Stimulated activated CD4-positive, alpha-beta T cell treated with anti-CD3 and anti-CD28 coated beads, Interleukin-15, amount 100 ng/mL, for 1 hour (primary cell): ENCODE measurements around the gene CTAG1B.
"Not testable (repeated sequence)": the region's sequence is repeated elsewhere in the genome, so short reads cannot be mapped to it uniquely, and the experiment has no call there.

Experiments used
- DNase-seq, 2 donors: peaks; one replicate each; pipeline ENCODE4 v3.0.0-alpha.2; 2020; ENCODE audit warnings: low read depth in 1 of 2, low spot score in 1 of 2

CTAG1B gene

DNA sequence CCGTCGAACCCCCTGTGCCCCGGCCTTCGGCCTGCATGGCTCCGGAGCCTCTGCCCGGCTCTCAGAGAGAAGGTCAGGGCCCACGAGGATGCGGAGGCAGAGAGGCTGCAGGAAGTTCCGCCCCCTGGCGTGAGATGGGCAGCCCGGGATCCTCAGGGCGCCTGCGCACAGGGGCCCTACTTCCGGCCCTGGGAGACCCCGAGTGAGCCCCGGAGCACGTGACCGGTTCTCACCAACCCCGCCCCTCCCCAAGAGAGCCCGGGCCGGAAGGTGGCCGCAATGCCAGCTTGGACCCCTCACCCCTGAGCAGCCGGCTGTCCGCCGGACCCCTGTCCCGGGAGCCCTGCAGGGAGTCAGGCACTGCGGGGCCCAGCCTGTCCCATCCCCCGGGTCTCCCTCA, at the start of gene CTAG1B:
Gene CTAG1B, minus strand, starts transcription at position 101 of the 400 bp plus-strand sequence. Its CDS starts 64 bp downstream, at position 37.
- DNase-seq = not testable (repeated sequence)

- no peak for DNase-seq
These were observed 42.8 kb upstream of the CTAG1B start for GRCh38 chrX:154661899-154662298.

GRCh38 chrX:154661170-154661569, 42.1 kb upstream of the CTAG1B start:
- DNase-seq = no peak

GRCh38 chrX:154660541-154660940, 41.5 kb upstream of the CTAG1B start:
- no peak for DNase-seq

- no peak for DNase-seq
These were observed 39.9 kb upstream of the CTAG1B start for GRCh38 chrX:154658957-154659356.

DNA sequence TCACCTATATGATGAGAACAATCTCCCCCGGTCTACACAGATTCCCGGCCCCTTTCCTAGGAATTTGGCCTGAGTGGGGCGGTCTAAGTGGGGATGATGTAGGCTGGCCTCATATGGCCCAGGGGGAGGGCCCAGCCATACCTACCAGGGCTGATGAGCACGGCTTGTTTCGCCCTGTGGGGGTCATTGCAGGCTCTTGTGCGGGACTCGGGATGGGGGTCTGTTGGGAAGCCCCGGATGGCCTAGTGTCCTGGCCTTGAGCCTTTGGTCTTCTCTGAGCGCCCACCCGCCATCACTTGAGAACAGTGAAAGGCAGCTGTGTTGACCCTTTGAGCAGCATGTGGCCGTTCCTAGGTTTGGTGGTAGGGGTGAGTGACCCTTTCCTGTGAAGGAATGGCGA, 39.1 kb upstream of the CTAG1B start:
- no peak for DNase-seq

- no peak for DNase-seq
These were observed 38.2 kb upstream of the CTAG1B start for GRCh38 chrX:154657226-154657805.

- DNase-seq = no peak
These were observed 36.7 kb upstream of the CTAG1B start for GRCh38 chrX:154655786-154656185.

DNA sequence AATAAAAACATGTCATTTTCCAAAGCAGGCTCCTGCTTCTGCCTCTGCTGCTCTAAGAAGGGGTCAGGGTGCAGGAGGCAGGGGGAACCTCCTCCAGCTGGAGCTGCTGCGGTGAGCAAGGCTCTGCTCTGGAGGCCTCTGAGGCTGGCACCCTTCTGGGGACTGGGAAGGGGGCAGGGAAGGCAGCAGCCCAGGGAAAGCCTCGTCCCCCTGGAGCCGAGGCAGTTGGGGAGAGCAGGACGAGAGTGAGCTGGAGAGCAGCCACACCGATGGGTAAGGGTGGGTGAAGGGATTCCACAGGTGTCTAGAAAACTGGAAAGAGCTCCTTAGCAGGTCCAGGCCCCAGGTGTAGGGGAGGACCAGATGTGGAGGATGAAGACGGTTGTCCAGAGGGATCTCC, 36.3 kb upstream of the CTAG1B start:
- DNase-seq = no peak

GRCh38 chrX:154654925-154655324, 35.8 kb upstream of the CTAG1B start:
- DNase-seq = no peak

GRCh38 chrX:154654372-154654771, 35.3 kb upstream of the CTAG1B start:
- no peak for DNase-seq

DNA sequence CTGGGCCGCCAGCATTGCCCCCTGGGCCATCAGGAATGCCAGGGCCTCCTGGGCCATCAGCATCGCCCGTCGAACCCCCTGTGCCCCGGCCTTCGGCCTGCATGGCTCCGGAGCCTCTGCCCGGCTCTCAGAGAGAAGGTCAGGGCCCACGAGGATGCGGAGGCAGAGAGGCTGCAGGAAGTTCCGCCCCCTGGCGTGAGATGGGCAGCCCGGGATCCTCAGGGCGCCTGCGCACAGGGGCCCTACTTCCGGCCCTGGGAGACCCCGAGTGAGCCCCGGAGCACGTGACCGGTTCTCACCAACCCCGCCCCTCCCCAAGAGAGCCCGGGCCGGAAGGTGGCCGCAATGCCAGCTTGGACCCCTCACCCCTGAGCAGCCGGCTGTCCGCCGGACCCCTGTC, 34.3 kb upstream of the CTAG1B start, which contains the start of gene CTAG2:
Gene CTAG2, minus strand, starts transcription at position 167 of the 400 bp plus-strand sequence. Its CDS starts 64 bp downstream, at position 103.
- DNase-seq = not testable (repeated sequence)

DNA sequence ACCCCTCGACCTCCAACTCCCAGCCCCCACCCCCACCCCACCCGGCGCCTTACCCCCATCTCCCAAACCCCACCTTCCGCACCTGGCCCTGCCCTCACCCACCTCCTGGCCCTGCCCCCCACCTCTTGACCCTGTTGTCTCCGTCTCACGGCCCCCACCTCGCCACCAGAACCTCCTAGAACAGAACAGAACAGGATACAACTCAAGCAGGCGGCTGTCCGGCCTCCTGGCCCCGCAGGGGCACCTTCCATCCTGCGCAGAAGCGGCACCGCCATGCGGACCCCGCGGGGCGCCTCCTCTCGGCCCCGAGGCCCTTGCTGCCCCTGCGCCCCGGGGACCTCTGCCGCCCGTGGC, 33.9 kb upstream of the CTAG1B start:
- no peak for DNase-seq

DNA sequence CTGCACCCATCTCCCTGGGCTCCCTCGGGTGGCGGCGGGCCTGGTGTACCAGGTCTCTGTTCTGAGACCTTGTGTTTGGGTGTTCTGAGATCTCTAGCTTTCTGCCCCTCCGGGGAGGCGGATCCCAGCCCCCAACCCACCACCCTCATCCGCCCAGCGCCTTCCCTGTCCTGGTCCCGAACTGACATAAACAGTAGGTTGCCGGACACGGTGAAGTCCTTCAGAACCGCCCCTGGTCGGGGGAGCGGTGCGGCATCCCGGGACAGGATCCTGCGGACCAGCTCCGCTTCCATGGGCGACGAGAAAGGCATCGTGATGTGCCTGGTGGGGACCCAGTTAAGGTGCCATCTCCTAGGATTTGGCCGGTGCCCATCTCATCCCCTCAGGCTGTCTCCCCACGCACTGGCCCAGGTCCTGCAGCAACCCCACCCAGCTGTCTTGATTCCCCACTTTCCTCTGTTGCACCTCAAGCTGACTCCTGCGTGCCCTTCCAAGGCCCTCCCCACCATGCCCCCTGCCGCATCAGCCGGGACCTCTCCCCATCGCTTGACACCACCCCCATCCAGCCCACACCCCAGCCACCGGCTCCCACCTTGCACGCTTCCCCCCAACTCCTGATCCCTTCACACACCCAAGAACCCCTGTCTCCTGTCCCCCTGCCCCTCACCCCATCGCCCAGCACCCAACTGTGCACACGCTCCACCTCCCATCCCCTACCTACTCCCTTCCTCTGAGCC, 33.4 kb upstream of the CTAG1B start:
- no peak for DNase-seq

GRCh38 chrX:154650221-154650510, 31.1 kb upstream of the CTAG1B start:
- no peak for DNase-seq

DNA sequence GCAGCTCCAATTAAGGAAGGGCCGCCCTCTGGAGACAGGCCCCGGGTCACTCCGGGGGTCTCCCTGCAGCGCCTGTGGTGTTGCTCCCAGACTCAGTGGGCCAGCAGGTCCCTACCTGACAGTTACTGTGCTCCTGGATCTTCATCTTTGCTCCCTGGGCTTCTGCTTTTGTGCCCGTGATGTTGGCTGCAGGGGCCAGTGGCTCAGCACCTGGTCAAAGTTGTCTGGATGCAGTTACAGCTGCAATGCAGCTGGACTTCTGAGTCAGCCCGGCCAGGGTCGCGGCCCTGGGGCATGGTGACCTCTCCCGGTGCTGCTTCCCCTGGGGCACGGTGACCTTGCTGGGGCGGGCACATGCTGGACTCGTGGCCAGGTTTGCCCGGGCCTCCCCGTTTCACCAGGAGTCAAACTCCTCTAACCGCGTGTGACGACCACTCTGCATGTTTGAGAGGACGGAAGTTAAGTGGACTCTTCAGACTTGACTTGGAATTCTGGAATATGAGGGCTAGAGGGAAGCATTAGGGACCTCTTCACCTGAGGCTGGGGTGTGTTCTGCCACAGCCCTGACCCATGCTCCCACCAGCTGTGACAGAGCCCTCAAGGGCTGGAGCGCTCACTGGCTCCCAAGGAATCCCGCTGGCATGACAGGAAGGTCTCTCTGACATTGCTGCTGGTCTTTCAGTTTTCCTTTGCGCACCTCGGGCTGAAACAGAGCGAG, 30.6 kb upstream of the CTAG1B start:
- no peak for DNase-seq

DNA sequence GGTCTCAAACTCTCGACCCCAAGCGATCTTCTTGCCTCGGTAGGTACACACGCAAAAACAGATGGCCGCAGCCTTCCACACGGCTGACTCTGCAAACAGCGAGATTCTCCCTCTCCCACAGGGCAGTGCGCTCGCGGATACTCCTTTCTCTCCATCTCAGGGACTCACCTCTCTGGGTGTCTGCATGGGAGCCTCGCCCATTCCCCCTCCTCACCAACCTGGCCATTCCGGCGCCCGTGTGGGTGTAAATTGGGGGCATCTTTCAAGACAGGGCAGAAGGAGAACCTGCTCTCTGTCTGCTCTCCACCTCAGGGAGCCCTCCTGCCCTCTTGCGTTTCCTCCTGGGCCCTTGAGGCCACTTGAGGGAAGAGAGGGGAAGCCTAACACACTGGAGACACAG, 29.8 kb upstream of the CTAG1B start:
- no peak for DNase-seq

DNA sequence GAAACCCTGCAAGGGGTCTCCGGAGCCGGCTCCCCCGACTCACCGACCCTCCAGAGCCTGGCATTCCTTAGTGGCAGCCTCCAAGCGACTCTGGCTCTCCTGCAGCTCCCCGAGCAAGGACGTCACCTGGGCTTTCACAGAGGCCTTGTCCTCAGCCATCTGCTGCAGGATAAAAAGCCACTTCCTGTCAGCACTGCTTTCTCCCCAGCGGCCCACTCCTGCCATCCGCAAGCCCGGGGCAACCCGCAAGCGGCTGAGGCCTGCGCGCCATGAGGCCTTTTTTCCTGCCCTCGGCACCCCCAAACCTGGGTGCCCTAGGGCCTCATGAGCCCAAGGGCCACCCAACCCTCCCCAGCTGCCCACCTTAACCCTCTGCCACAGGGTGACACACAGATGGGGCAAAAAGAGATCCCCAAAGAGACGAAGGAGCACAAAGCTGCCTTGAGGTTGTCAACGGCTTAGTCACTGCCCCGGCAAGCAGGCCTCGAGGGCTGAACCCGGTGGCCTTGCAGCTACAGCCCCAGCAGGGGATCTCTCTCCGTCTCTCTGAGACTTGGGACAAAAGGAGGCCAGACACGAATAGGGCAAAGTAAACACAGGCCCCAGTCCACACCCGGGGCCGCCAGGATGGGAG, 26.8 kb upstream of the CTAG1B start:
- not testable (repeated sequence) for DNase-seq

- DNase-seq = not testable (repeated sequence)
These were observed 24.6 kb upstream of the CTAG1B start for GRCh38 chrX:154643708-154644107.

- not testable (repeated sequence) for DNase-seq
These were observed 22.7 kb upstream of the CTAG1B start for GRCh38 chrX:154641740-154642139.

GRCh38 chrX:154633661-154634060, 14.6 kb upstream of the CTAG1B start:
- DNase-seq = not testable (repeated sequence)

DNA sequence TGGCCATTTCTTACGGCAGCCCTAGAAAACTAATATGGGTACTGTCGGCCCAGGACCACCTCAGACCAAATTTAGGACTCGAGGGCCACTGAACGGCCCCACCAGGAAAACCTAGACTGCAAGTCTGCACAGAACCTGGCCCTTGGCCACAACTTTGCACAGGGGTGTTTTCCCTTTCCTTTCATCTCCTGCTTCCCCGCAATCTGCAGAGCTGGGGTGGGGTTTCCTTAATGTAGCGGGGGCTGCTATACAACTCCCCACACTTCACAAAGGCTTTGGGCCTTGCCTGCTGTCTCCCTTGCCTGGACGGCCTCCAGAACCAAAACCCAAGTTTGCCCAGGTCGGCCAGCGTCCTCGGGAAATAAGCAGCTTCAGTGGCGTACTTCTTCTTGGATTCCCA, 11.9 kb upstream of the CTAG1B start:
- not testable (repeated sequence) for DNase-seq
